ENCODE results near the gene ARHGAP26. TPM values are rescaled to one million over a fixed set of nuclear protein-coding genes. Genes with fewer than 3 reads are reported as not detected.

ARHGAP26 gene
- polyA plus RNA-seq, 1 donor (not counting 4 experiments of a cell fraction or from before 2014, with no cell fraction given), result 3.9 TPM

- no peak overlapping the region for H3K4me2 ChIP-seq (ENCODE audit: control insufficient read depth, extremely low read depth, insufficient read depth, low read depth, low read length)
- no peak overlapping the region for H3K4me3 ChIP-seq (ENCODE audit: control insufficient read depth in 2 of 3, extremely low read depth in 1 of 3, insufficient read depth in 2 of 3, low read depth in 1 of 3, low read length in 3 of 3)
Measured at GRCh38 chr5:143219696-143220095, 449.5 kb downstream of the ARHGAP26 start.

GRCh38 chr5:143220748-143221251 is 450.6 kb downstream of the ARHGAP26 start:
- no peaks in the 10 kb centered on the region for H3K9me1 ChIP-seq (ENCODE audit: control insufficient read depth, extremely low read depth, insufficient read depth, low read length)
- no peak for TF ChIP-seq EZH2 (IDR thresholded peaks at IDR 0.05; ENCODE audit: low read length)
- no peak for TF ChIP-seq CTCF (optimal IDR thresholded peaks at IDR 0.05 in 1 of 3, IDR thresholded peaks at IDR 0.05 in 1 of 3, conservative IDR thresholded peaks at IDR 0.05 in 1 of 3; ENCODE audit: extremely low read depth in 1 of 3, insufficient read depth in 2 of 3, low read length in 3 of 3)
- no peaks in the 10 kb centered on the region for H3K79me2 ChIP-seq (ENCODE audit: control insufficient read depth, insufficient read depth, low read length)
- H3K4me3 ChIP-seq (ENCODE audit: control insufficient read depth in 2 of 3, extremely low read depth in 1 of 3, insufficient read depth in 2 of 3, low read depth in 1 of 3, low read length in 3 of 3), result no peak overlapping the region
- DNase-seq (ENCODE audit: low read depth, low spot score) (no peak), FAIRE-seq (no peak)
- no peaks in the 10 kb centered on the region for H3K9me3 ChIP-seq (ENCODE audit: control insufficient read depth, low read depth, low read length)
- peaks cover 15% of the 10 kb centered on the region for H3K4me1 ChIP-seq (ENCODE audit: control insufficient read depth, extremely low read depth, insufficient read depth, low read length)
- dilution Hi-C loops (cut with MboI; ENCODE audit: extremely low pct_ligation_motif_present, low sequenced_read_pairs), result no loop called here
- no peaks in the 10 kb centered on the region for H4K20me1 ChIP-seq (ENCODE audit: control insufficient read depth, extremely low read depth, insufficient read depth, low read length)
- peaks cover 0 to 5% of the 10 kb centered on the region in 2 experiments for H3K36me3 ChIP-seq (ENCODE audit: control insufficient read depth in 2 of 2, extremely low read depth in 1 of 2, insufficient read depth in 2 of 2, low read length in 2 of 2)
- no peak overlapping the region for H3K9ac ChIP-seq (ENCODE audit: control insufficient read depth, extremely low read depth, insufficient read depth, low read length)
- H3K4me2 ChIP-seq (ENCODE audit: control insufficient read depth, extremely low read depth, insufficient read depth, low read depth, low read length), result no peak overlapping the region
- no peak overlapping the region for H3K27ac ChIP-seq (ENCODE audit: control insufficient read depth, insufficient read depth, low read length)
- no peaks in the 10 kb centered on the region for H3K27me3 ChIP-seq (ENCODE audit: control insufficient read depth, extremely low read depth, insufficient read depth, low read length)
- H2AFZ ChIP-seq (ENCODE audit: control insufficient read depth, low read length), result no peak overlapping the region

More at GRCh38 chr5:143219696-143220095, 449.5 kb downstream of the ARHGAP26 start:
- Histone ChIP-seq H3K27me3 (ENCODE audit: control insufficient read depth, extremely low read depth, insufficient read depth, low read length) (no peaks in the 10 kb centered on the region), H4K20me1 (ENCODE audit: control insufficient read depth, extremely low read depth, insufficient read depth, low read length) (no peaks in the 10 kb centered on the region), H3K79me2 (ENCODE audit: control insufficient read depth, insufficient read depth, low read length) (no peaks in the 10 kb centered on the region), H3K27ac (ENCODE audit: control insufficient read depth, insufficient read depth, low read length) (no peak overlapping the region), H3K9me1 (ENCODE audit: control insufficient read depth, extremely low read depth, insufficient read depth, low read length) (no peaks in the 10 kb centered on the region), H3K4me1 (ENCODE audit: control insufficient read depth, extremely low read depth, insufficient read depth, low read length) (peaks cover 15% of the 10 kb centered on the region), H2AFZ (ENCODE audit: control insufficient read depth, low read length) (no peak overlapping the region), H3K9me3 (ENCODE audit: control insufficient read depth, low read depth, low read length) (no peaks in the 10 kb centered on the region), H3K9ac (ENCODE audit: control insufficient read depth, extremely low read depth, insufficient read depth, low read length) (no peak overlapping the region), H3K36me3 (ENCODE audit: control insufficient read depth in 2 of 2, extremely low read depth in 1 of 2, insufficient read depth in 2 of 2, low read length in 2 of 2) (peaks cover 0 to 5% of the 10 kb centered on the region in 2 experiments)
- dilution Hi-C loops (cut with MboI; ENCODE audit: extremely low pct_ligation_motif_present, low sequenced_read_pairs), result no loop called here
- TF ChIP-seq EZH2 (IDR thresholded peaks at IDR 0.05; ENCODE audit: low read length), result no peak
- no peak for TF ChIP-seq CTCF (optimal IDR thresholded peaks at IDR 0.05 in 1 of 3, IDR thresholded peaks at IDR 0.05 in 1 of 3, conservative IDR thresholded peaks at IDR 0.05 in 1 of 3; ENCODE audit: extremely low read depth in 1 of 3, insufficient read depth in 2 of 3, low read length in 3 of 3)
- FAIRE-seq, result peak; percentile 71
- no peak for DNase-seq (ENCODE audit: low read depth, low spot score)

Data from keratinocyte (primary cell).